HG02938 (cell line): ENCODE data around the gene DOP1B.
"Not testable (repeated sequence)": the region's sequence is repeated elsewhere in the genome, so short reads cannot be mapped to it uniquely, and the experiment has no call there.

Experiments
- ATAC-seq: cut with Tn5 transposase; IDR thresholded peaks from one replicate; pipeline ENCODE4 v1.9.1; 2021; ENCODE audit warnings: mild to moderate bottlenecking, moderate library complexity; ENCODE audit not compliant: unreplicated experiment

The DOP1B gene

DNA sequence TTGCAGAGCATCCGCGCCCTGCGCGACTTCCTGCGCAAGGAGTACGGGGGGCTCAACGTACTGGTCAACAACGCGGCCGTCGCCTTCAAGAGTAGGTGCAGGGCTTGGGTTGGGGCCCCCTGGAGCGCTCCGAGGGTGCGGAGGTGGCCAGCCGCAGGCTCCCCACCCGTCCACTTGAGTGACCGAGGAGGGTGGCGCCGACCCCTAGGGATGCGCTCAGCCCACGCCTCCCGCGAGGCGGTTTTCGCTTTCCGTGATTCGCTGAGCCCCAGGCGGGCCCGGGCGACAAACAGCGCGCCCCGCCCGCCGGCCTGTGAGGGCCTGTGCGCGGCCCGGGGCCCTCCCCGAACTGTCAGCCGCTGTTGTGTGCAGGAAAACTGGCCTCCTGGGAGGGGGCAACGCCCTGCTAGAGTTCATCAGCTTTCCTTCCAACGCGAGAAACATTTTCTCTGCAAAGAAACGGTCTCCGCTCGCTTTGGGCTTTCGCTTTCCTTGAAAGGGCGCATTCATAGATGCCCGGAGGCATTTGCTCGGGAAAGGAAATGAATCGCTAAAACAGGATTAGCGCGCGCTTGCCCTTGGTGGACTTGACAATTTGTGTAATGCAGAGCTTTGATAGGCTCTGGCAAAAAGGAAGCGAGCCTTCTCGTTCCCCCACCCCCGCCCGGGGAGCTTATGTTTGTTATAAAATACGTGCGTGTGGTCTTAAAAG is 21.1 kb upstream of the DOP1B start:
- peak; percentile 51 for ATAC-seq

GRCh38 chr21:36139791-36140190 is 16.8 kb upstream of the DOP1B start:
- not testable (repeated sequence) for ATAC-seq

- ATAC-seq: peak; percentile 82
Observed at GRCh38 chr21:36141513-36141925, 15.1 kb upstream of the DOP1B start.

DNA sequence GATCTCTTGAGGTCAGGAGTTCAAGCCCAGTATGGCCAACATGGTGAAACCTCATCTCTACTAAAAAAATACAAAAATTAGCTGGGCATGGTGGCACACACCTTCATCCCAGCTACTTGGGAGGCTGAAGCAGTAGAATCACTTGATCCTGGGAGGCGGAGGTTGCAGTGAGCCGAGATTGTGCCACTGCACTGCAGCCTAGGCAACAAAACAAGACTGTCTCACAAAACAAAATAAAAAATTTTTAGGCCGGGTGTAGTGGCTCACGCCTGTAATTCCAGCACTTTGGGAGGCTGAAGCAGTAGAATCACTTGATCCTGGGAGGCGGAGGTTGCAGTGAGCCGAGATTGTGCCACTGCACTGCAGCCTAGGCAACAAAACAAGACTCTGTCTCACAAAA is 12.4 kb upstream of the DOP1B start:
- ATAC-seq: not testable (repeated sequence)

DNA sequence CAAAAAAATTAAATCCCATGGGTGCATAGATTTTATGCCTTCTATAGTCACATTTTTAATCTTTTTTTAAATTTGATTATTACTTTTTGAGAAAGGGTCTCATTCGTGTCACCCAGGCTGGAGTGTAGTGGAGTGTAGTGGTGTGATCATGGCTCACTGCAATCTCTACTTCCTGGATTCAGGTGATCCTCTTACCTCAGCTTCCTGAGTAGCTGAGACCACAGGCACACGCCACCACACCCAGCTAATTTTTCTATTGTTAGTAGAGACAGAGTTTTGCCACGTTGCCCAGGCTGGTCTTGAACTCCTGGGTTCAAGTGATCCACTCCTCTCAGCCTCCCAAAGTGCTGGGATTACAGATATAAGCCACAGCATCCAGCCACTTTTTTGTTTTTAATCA is 11.4 kb upstream of the DOP1B start:
- ATAC-seq: no peak

- ATAC-seq: no peak
Observed at GRCh38 chr21:36147911-36148310, 8.7 kb upstream of the DOP1B start.

DNA sequence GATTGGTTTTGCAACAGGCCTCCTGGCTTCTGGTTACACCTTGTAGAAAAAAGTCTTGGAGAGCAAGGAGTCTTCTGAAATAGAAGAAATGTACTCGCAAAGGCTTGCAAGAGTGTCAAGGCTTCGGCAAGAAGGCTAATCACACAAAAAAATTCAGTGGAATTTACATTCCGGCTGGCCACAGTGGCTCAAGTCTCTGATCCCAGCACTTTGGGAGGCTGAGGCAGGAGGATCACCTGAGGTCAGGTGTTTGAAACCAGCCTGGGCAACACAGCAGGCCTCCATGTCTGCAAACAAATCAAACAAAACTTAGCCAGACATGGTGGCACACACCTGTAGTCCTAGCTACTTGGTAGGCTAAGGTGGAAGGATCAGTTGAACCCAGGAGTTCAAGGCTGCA is 7.7 kb upstream of the DOP1B start:
- ATAC-seq: no peak

- no peak for ATAC-seq
Observed at GRCh38 chr21:36149788-36150711, 6.6 kb upstream of the DOP1B start.

- ATAC-seq: peak; percentile 2
Observed at GRCh38 chr21:36155603-36156338, 853 bp upstream of the DOP1B start.

DNA sequence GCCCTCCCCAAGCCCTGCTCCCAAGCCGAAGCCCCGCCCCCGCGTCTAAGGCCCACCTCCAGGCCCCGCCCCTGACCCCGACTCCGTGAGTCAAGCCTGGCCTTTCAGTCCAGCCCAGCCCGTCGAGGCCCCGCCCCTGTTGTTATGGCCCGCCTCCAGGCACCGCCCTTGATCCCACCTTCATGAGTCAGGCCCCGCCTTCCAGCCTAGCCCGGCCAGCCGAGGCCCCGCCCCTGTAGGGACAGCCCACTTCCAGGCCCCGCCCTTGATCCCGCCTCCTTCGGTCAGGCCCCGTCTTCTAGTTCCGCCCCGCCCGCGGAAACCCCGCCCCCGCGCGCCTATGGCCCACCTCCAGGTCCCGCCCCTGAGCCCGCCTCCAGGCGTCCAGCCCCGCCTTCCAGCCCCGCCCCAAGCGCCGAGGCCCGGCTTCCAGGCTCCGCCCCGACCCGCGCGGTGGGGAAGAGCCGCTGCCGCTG is 247 bp upstream of the DOP1B start:
- peak; percentile 80 for ATAC-seq

DNA sequence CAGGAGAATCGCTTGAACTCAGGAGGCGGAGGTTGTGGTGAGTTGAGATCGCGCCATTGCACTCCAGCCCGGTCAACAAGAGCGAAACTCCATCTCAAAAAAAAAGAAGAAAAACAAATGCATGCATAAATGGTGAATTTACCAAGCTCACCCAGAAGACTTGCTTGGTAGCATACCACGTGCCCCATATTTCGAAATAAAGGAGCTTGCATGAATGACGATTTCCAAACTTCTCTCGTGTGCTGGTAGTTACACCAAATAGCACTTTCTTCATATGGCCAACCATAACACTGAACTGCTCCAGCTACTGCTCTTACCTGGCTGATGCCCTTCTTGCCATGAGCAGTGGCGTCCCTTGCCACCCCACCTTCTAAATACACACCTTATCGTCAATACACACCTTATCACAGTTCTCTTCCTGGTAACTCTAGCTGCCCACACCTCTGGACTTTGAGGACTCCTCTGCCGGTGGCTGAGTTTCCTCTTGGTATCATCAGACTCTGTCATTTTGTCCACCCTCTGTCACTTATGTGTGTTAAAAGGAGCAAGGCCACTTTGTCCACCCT is 2.8 kb downstream of the DOP1B start:
- no peak for ATAC-seq

DNA sequence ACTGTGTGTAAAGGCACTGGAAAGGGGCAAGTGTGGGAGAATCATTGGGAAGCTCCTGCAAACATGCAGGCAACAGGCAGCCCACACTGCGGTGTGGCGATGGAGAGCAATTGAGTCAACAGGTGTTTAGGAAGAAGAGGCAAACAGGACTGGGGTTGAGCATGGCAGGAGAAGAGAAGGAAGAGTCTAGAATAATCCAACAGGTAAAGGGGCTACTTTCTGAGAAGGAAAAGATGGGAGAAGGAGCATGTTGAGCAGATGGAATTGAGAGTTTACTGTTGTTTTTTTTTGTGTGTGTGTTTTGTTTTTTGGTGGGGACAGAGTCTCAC is 4.2 kb downstream of the DOP1B start:
- no peak for ATAC-seq

DNA sequence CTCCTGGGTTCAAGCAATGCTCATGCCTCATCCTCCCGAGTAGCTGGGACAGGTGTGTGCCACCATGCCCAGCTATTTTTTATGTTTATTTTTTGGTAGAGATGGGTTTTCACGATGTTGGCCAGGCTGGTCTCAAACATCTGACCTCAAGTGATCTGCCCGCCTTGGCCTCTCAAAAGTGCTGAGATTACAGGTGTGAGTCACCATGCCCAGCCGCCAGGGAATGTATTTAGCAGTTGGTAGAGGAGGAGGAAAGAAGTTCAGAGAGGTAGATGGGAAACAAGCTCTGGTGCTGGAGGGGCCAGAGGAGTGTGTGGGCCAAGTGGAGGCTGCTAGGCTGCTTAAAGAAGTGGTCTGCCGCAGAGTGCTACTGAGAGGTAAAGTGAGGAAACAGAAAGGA is 6.0 kb downstream of the DOP1B start:
- ATAC-seq: no peak

DNA sequence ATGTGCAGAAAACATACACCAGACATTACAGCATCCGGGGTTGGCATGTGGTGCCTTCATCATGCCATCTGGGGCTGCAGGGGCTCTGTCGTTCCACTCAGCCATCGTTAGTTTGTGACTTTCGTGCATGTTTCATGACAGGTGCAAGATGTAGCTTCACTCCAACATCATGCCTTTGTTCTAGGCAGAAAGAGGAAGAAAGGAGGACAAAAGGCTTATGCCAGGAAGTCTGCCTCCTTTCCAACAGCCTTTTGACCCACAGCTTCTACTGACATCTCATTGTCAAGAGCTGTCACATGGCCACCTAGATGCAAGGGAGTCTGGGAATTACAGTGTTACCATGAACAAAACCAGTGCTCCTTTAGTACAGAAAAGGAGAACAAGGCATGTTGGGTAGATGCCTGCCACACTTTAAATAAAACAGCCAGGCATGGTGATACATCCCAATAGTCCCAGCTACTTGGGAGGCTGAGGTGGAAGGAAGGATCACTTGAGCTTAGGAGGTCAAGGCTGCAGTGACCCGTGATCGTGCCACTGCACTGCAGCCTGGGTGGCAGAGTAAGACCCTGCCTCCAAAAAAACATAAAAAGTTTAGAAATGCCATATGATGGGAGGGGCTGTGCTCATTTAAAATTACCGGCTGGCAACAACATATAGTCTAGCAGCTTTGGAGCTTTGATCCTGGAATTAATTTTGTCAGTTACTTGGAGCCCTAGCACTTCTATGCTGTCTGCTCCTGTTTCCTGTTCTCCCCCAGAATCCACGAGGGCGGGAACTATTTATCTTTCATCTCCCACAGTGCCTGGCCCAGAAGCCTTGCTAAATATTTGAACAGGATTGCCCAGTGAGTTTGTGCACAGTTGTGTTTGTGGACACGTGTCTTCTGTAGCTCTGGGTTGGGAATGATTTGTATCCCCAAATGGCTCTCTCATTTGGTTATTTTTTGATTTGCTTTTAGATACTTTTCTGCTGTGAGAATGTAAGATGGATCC is 7.4 kb downstream of the DOP1B start:
- no peak for ATAC-seq

- ATAC-seq: no peak
Observed at GRCh38 chr21:36165356-36165755, 8.7 kb downstream of the DOP1B start.

- ATAC-seq: no peak
Observed at GRCh38 chr21:36166705-36167104, 10.1 kb downstream of the DOP1B start.

- no peak for ATAC-seq
Observed at GRCh38 chr21:36167541-36167940, 10.9 kb downstream of the DOP1B start.

DNA sequence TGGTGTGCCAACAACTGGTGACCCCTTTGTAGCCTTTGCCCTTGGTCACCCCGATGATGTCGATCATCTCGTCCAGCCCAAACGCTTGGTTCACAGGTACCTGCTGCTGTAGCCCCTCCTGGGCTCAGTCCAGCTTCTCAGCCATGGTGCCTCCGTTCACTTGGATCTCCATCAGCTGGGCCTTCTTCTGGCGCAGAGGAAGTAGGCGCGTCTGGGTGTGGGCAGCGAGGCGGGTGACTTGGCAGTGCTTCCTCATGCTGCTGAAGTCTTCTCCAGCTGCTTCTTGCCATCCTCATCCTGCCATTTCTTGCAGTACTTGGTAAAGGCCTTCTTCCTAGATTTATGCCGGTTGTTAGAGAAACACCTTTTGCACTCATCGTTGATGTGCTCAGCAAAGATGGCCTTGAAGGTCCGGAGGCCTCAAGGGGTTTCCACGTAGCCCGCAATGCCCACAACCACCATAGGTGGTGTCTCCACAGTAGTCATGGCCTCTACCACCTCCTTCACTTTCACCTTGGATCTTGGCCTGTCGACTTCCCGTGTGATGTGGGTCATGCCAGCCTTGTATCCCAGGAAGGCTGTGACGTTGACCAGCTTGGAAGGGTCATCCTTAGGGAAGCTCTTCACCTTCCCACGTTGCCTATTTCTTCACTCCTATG is 13.0 kb downstream of the DOP1B start:
- ATAC-seq: no peak

DNA sequence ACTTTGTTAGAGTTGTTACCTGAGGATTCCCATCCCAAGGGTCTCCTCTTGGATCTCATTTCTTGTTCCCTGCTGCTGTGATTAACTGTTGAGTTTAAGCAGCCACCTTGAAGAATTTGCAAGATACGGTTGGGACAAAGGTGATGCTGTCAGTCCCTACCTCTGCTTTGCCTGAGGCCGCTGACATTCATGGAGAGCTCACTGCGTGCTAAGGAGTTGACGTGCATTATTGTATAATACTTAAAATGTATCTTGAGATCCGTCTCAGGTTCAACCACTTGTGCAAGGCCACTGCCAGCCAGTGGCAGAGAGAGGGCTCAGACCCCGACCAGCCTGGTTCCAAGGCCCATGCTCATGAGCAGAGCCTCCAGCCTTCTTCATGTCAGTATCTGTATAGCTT is 14.2 kb downstream of the DOP1B start:
- no peak for ATAC-seq
